Astrocyte (in vitro differentiated cells and primary cell): ENCODE results near the gene SMARCD3. TPM values are rescaled to one million over a fixed set of nuclear protein-coding genes. Genes with fewer than 3 reads are reported as not detected.

Experiments used
- DNase-seq: peaks from one replicate; pipeline ENCODE4 v3.0.0-alpha.2; 2010; ENCODE audit warnings: low read depth
- FAIRE-seq: peaks from 2 replicates; lab custom pipeline; 2011; peaks lifted over from hg19 to GRCh38; lab: Jason Lieb, UNC
- H2AFZ ChIP-seq: 2 replicates; pipeline ENCODE4 v1.6.0; 2012; ENCODE audit warnings: low read depth, low read length, inconsistent platforms
- H3K27ac ChIP-seq: 2 replicates; pipeline ENCODE4 v1.5.1; 2011; ENCODE audit warnings: low read depth, low read length, inconsistent platforms
- H3K27me3 ChIP-seq: 2 replicates; pipeline ENCODE4 v1.6.0; 2011; ENCODE audit warnings: low read length, inconsistent platforms; ENCODE audit not compliant: insufficient read depth
- H3K36me3 ChIP-seq: 2 replicates; pipeline ENCODE4 v1.5.1; 2011; ENCODE audit warnings: low read length, inconsistent platforms; ENCODE audit not compliant: insufficient read depth
- H3K4me1 ChIP-seq: 2 replicates; pipeline ENCODE4 v1.5.1; 2011; ENCODE audit warnings: low read length, inconsistent platforms; ENCODE audit not compliant: insufficient read depth
- H3K4me2 ChIP-seq: 2 replicates; pipeline ENCODE4 v1.6.0; 2012; ENCODE audit warnings: low read length, inconsistent platforms
- H3K4me3 ChIP-seq: 2 replicates; pipeline ENCODE4 v1.5.1; 2011; ENCODE audit warnings: low read depth, mild to moderate bottlenecking, low read length, inconsistent platforms; ENCODE audit not compliant: insufficient read depth
- H3K79me2 ChIP-seq: 2 replicates; pipeline ENCODE4 v1.6.0; 2012; ENCODE audit warnings: mild to moderate bottlenecking, low read length, inconsistent platforms; ENCODE audit not compliant: insufficient read depth
- H3K9ac ChIP-seq: 2 replicates; pipeline ENCODE4 v1.6.0; 2012; ENCODE audit warnings: mild to moderate bottlenecking, low read length, inconsistent platforms
- H3K9me3 ChIP-seq: 2 replicates; pipeline ENCODE4 v1.5.1; 2012; ENCODE audit warnings: low read depth, mild to moderate bottlenecking, low read length, inconsistent platforms; ENCODE audit not compliant: insufficient read depth
- H4K20me1 ChIP-seq: 2 replicates; pipeline ENCODE4 v1.6.0; 2012; ENCODE audit warnings: low read length, inconsistent platforms; ENCODE audit not compliant: insufficient read depth
- H3K27ac Mint-ChIP-seq: one replicate; pipeline ENCODE4 v1.8.0; 2021; ENCODE audit warnings: mild to moderate bottlenecking, mixed read lengths; ENCODE audit not compliant: unreplicated experiment
- H3K27me3 Mint-ChIP-seq: one replicate; pipeline ENCODE4 v1.8.0; 2021; ENCODE audit warnings: low read depth, mixed read lengths; ENCODE audit not compliant: unreplicated experiment
- H3K36me3 Mint-ChIP-seq: one replicate; pipeline ENCODE4 v1.8.0; 2021; ENCODE audit warnings: low read depth, mixed read lengths; ENCODE audit not compliant: unreplicated experiment
- H3K4me1 Mint-ChIP-seq: one replicate; pipeline ENCODE4 v1.8.0; 2021; ENCODE audit warnings: low read depth, mixed read lengths; ENCODE audit not compliant: unreplicated experiment
- H3K4me3 Mint-ChIP-seq: one replicate; pipeline ENCODE4 v1.8.0; 2021; ENCODE audit warnings: mild to moderate bottlenecking, moderate library complexity, mixed read lengths; ENCODE audit not compliant: unreplicated experiment
- H3K9me3 Mint-ChIP-seq: one replicate; pipeline ENCODE4 v1.8.0; 2021; ENCODE audit warnings: mild to moderate bottlenecking, mixed read lengths; ENCODE audit not compliant: unreplicated experiment
- CTCF ChIP-seq: IDR thresholded peaks from 2 replicates; pipeline ENCODE4 v1.5.1; 2011; ENCODE audit warnings: low read depth, mild to moderate bottlenecking, inconsistent platforms, low read length, moderate library complexity; ENCODE audit not compliant: insufficient read depth
- EZH2 ChIP-seq: IDR thresholded peaks from 2 replicates; pipeline ENCODE4 v1.6.1; 2012; ENCODE audit warnings: mild to moderate bottlenecking, low read length, inconsistent platforms; ENCODE audit not compliant: insufficient read depth
- total RNA-seq: library from RNA; stranded (reverse); gene quantifications from 2 replicates; pipeline ENCODE4 v1.2.1, GENCODE V29; 2021

Gene SMARCD3
- total RNA-seq, 1 donor from 2014 or later = 47.7 TPM

DNA sequence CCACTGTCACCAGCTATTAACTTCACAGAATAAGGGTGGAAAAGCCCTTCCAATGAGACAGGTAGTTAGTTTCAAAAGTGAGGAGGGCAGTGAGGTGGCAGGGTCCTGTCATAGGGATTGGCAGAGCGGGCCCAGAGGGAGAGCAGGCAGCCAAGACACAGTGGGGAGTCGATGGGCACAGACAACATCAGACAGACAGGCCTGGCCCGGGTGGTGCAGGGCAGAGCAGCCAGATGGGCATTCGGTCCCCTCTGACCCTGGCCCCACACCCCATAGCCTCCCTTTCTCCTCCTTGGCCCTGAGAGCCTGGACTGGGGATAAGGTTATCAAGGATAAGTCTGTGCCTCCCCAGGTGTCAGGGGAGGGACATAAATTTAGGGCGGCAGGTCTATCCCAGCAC lies 31.4 kb upstream of the SMARCD3 start:
- peaks cover 14% of the 10 kb centered on the region for H3K27me3 ChIP-seq
- H3K9me3 Mint-ChIP-seq = peaks cover 10% of the 10 kb centered on the region
- H3K4me3 Mint-ChIP-seq = no peak overlapping the region
- no peaks in the 10 kb centered on the region for H3K36me3 ChIP-seq
- no peak overlapping the region for H3K4me3 ChIP-seq
- H3K4me2 ChIP-seq = no peak overlapping the region
- DNase-seq = no peak
- no peaks in the 10 kb centered on the region for H3K36me3 Mint-ChIP-seq
- no peak overlapping the region for H2AFZ ChIP-seq
- H3K79me2 ChIP-seq = no peaks in the 10 kb centered on the region
- no peaks in the 10 kb centered on the region for H4K20me1 ChIP-seq
- no peaks in the 10 kb centered on the region for H3K4me1 Mint-ChIP-seq
- H3K9me3 ChIP-seq = peaks cover 3% of the 10 kb centered on the region
- H3K27me3 Mint-ChIP-seq = peaks cover 44% of the 10 kb centered on the region
- no peaks in the 10 kb centered on the region for H3K4me1 ChIP-seq
- H3K27ac ChIP-seq = no peak overlapping the region
- H3K27ac Mint-ChIP-seq = no peak overlapping the region
- TF ChIP-seq EZH2 (no peak), CTCF (no peak)
- FAIRE-seq = no peak
- no peak overlapping the region for H3K9ac ChIP-seq

- no peak overlapping the region for H3K4me2 ChIP-seq
- H3K79me2 ChIP-seq = no peaks in the 10 kb centered on the region
- H2AFZ ChIP-seq = no peak overlapping the region
- no peak for FAIRE-seq
- H3K4me3 ChIP-seq = no peak overlapping the region
- H3K27ac ChIP-seq = no peak overlapping the region
- peaks cover 7% of the 10 kb centered on the region for H3K27me3 ChIP-seq
- TF ChIP-seq CTCF (no peak), EZH2 (no peak)
- H4K20me1 ChIP-seq = no peaks in the 10 kb centered on the region
- H3K36me3 Mint-ChIP-seq = no peaks in the 10 kb centered on the region
- H3K27ac Mint-ChIP-seq = no peak overlapping the region
- no peak overlapping the region for H3K9ac ChIP-seq
- peaks cover 3% of the 10 kb centered on the region for H3K9me3 ChIP-seq
- no peak overlapping the region for H3K4me3 Mint-ChIP-seq
- no peaks in the 10 kb centered on the region for H3K36me3 ChIP-seq
- H3K4me1 Mint-ChIP-seq = no peaks in the 10 kb centered on the region
- H3K27me3 Mint-ChIP-seq = peaks cover 49% of the 10 kb centered on the region
- H3K4me1 ChIP-seq = no peaks in the 10 kb centered on the region
- H3K9me3 Mint-ChIP-seq = peaks cover 10% of the 10 kb centered on the region
- no peak for DNase-seq
Measured at GRCh38 chr7:151278949-151279348, 30.5 kb upstream of the SMARCD3 start.

DNA sequence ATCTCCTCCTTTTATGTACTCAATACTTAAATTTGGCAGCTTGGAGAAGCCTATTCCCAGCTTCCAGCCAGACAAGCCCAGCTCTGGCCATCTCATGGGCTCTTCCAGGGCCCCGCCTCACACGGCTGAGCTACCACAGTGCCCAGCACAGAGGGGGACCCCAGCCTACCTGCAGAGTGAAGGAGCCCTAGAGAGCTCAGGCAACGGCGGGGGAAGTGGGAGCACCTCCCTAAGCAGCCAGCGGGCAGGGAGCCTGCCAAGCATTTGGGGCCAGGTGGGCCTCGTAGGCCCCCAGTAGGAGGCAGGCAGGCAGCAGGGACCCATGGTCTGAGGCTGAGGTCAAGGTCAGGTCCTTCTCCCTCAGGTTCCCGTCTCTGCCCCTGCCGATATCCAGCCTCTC lies 29.1 kb upstream of the SMARCD3 start:
- Histone ChIP-seq H4K20me1 (no peaks in the 10 kb centered on the region), H3K9ac (no peak overlapping the region), H3K9me3 (no peaks in the 10 kb centered on the region), H3K4me1 (no peaks in the 10 kb centered on the region), H3K4me3 (no peak overlapping the region), H3K79me2 (no peaks in the 10 kb centered on the region), H3K27me3 (peaks cover 6% of the 10 kb centered on the region), H3K27ac (no peak overlapping the region), H2AFZ (peak overlapping the region; percentile 97), H3K4me2 (peak overlapping the region; percentile 90), H3K36me3 (no peaks in the 10 kb centered on the region)
- DNase-seq (no peak), FAIRE-seq (no peak)
- H3K4me3 Mint-ChIP-seq = no peak overlapping the region
- H3K27me3 Mint-ChIP-seq = peaks cover 55% of the 10 kb centered on the region
- no peak overlapping the region for H3K27ac Mint-ChIP-seq
- no peaks in the 10 kb centered on the region for H3K36me3 Mint-ChIP-seq
- H3K9me3 Mint-ChIP-seq = peaks cover 3% of the 10 kb centered on the region
- no peaks in the 10 kb centered on the region for H3K4me1 Mint-ChIP-seq
- no peak for TF ChIP-seq EZH2
- TF ChIP-seq CTCF = no peak
